Right forelimb (tissue), 1 donor: ENCODE results near the gene KDM1A.
"Not testable (repeated sequence)": the region's sequence is repeated elsewhere in the genome, so short reads cannot be mapped to it uniquely, and the experiment has no call there.

Source experiments
- DNase-seq: peaks from one replicate; pipeline ENCODE4 v3.0.0-alpha.2; 2018

KDM1A gene

GRCh38 chr1:23019094-23019862 lies at the start of gene KDM1A:
TSS of gene KDM1A (plus strand) at chr1:23019468. CDS start at chr1:23019597, 129 bp downstream.
- peak; percentile 99 for DNase-seq

- DNase-seq = no peak
Observed at GRCh38 chr1:22970096-22970495, 49.2 kb upstream of the KDM1A start.

- DNase-seq = no peak
Observed at GRCh38 chr1:22971161-22971560, 48.1 kb upstream of the KDM1A start.

- DNase-seq = no peak
Observed at GRCh38 chr1:22971611-22972405, 47.5 kb upstream of the KDM1A start.

- no peak for DNase-seq
Observed at GRCh38 chr1:22972760-22973159, 46.5 kb upstream of the KDM1A start, which contains the start of gene LACTBL1. TSS of gene LACTBL1 (minus strand) at chr1:22972866. CDS start at chr1:22972316, 550 bp downstream.

GRCh38 chr1:22975694-22976093 lies 43.6 kb upstream of the KDM1A start:
- no peak for DNase-seq

GRCh38 chr1:22976127-22976460 lies 43.2 kb upstream of the KDM1A start:
- DNase-seq = no peak

GRCh38 chr1:22976461-22977243 lies 42.6 kb upstream of the KDM1A start:
- peak; percentile 69 for DNase-seq

GRCh38 chr1:22978299-22978698 lies 41.0 kb upstream of the KDM1A start:
- DNase-seq = no peak

GRCh38 chr1:22980471-22980790 lies 38.8 kb upstream of the KDM1A start:
- DNase-seq = not testable (repeated sequence)

GRCh38 chr1:22983944-22984343 lies 35.3 kb upstream of the KDM1A start:
- no peak for DNase-seq

GRCh38 chr1:22992384-22992783 lies 26.9 kb upstream of the KDM1A start:
- not testable (repeated sequence) for DNase-seq

GRCh38 chr1:22993220-22993795 lies 26.0 kb upstream of the KDM1A start:
- DNase-seq = not testable (repeated sequence)

GRCh38 chr1:22995774-22996173 lies 23.5 kb upstream of the KDM1A start:
- no peak for DNase-seq

- DNase-seq = not testable (repeated sequence)
Observed at GRCh38 chr1:22997528-22997927, 21.7 kb upstream of the KDM1A start.

- DNase-seq = not testable (repeated sequence)
Observed at GRCh38 chr1:23000133-23000532, 19.1 kb upstream of the KDM1A start.

- DNase-seq = not testable (repeated sequence)
Observed at GRCh38 chr1:23002218-23002617, 17.1 kb upstream of the KDM1A start.

- no peak for DNase-seq
Observed at GRCh38 chr1:23004112-23004511, 15.2 kb upstream of the KDM1A start.

GRCh38 chr1:23004769-23005168 lies 14.5 kb upstream of the KDM1A start:
- DNase-seq = not testable (repeated sequence)

GRCh38 chr1:23007106-23007505 lies 12.2 kb upstream of the KDM1A start:
- no peak for DNase-seq

- no peak for DNase-seq
Observed at GRCh38 chr1:23008901-23009300, 10.4 kb upstream of the KDM1A start.

GRCh38 chr1:23010025-23010424 lies 9.2 kb upstream of the KDM1A start:
- DNase-seq = not testable (repeated sequence)

GRCh38 chr1:23013657-23014056 lies 5.6 kb upstream of the KDM1A start:
- DNase-seq = no peak
